CD4-positive, alpha-beta memory T cell (primary cell): ENCODE results near the gene FAM20C. TPM values are rescaled to one million over a fixed set of nuclear protein-coding genes. Genes with fewer than 3 reads are reported as not detected.

Experiments used
- CTCF ChIA-PET: fragments of 350-600 bp; sonication (Branson Sonifier 250); formaldehyde crosslinking; loops from one replicate; lab custom pipeline; 2021; ENCODE audit warnings: inconsistent platforms; ENCODE audit not compliant: partially characterized antibody; lab: Charles Lee
- POLR2A ChIA-PET: fragments of 350-600 bp; sonication (Branson Sonifier 250); formaldehyde crosslinking; loops from one replicate; lab custom pipeline; 2021; ENCODE audit not compliant: partially characterized antibody; lab: Charles Lee
- DNase-seq, 5 donors: peaks; one replicate each; pipeline versions ENCODE4 v3.0.0 to v3.0.0-alpha.2; 2020 to 2022; ENCODE audit warnings: mixed read lengths in 1 of 5
- H3K27ac ChIP-seq: one replicate; pipeline ENCODE4 v1.7.0; 2013; ENCODE audit warnings: low read depth, low read length
- H3K27me3 ChIP-seq: 2 replicates; pipeline ENCODE4 v1.7.0; 2013; ENCODE audit warnings: mild to moderate bottlenecking, low read length, moderate library complexity; ENCODE audit not compliant: insufficient read depth
- H3K36me3 ChIP-seq: 2 replicates; pipeline ENCODE4 v1.7.0; 2013; ENCODE audit warnings: mild to moderate bottlenecking, low read length, moderate library complexity; ENCODE audit not compliant: insufficient read depth
- H3K4me1 ChIP-seq: 2 replicates; pipeline ENCODE4 v1.7.0; 2013; ENCODE audit warnings: mild to moderate bottlenecking, low read length, moderate library complexity; ENCODE audit not compliant: insufficient read depth
- H3K4me3 ChIP-seq, 2 donors: one replicate each; pipeline ENCODE4 v1.7.0; 2013; ENCODE audit warnings: low read length in 2 of 2, mild to moderate bottlenecking in 1 of 2
- H3K9me3 ChIP-seq, 2 donors: one replicate each; pipeline ENCODE4 v1.7.0; 2013; ENCODE audit warnings: low read length in 2 of 2, control low read depth in 1 of 2; ENCODE audit not compliant: control insufficient read depth in 1 of 2
- H3K27ac Mint-ChIP-seq, 7 donors: one replicate each; pipeline ENCODE4 v1.8.0; 2020 to 2021; ENCODE audit warnings: mixed read lengths in 7 of 7, mild to moderate bottlenecking in 6 of 7, inconsistent platforms in 3 of 7, moderate library complexity in 3 of 7
- H3K27me3 Mint-ChIP-seq, 2 donors: one replicate each; pipeline ENCODE4 v1.8.0; 2020 to 2021; ENCODE audit warnings: mixed read lengths in 2 of 2
- H3K36me3 Mint-ChIP-seq, 2 donors: one replicate each; pipeline ENCODE4 v1.8.0; 2020 to 2021; ENCODE audit warnings: mixed read lengths in 2 of 2, inconsistent platforms in 1 of 2, mild to moderate bottlenecking in 1 of 2
- H3K4me1 Mint-ChIP-seq, 4 donors: one replicate each; pipeline ENCODE4 v1.8.0; 2020 to 2021; ENCODE audit warnings: mixed read lengths in 4 of 4, mild to moderate bottlenecking in 1 of 4
- H3K4me3 Mint-ChIP-seq, 8 donors: one replicate each; pipeline ENCODE4 v1.8.0; 2020 to 2021; ENCODE audit warnings: mixed read lengths in 8 of 8, mild to moderate bottlenecking in 7 of 8, moderate library complexity in 6 of 8, inconsistent platforms in 3 of 8
- H3K9me3 Mint-ChIP-seq, 8 donors: one replicate each; pipeline ENCODE4 v1.8.0; 2020 to 2021; ENCODE audit warnings: mixed read lengths in 8 of 8, mild to moderate bottlenecking in 5 of 8, inconsistent platforms in 3 of 8, moderate library complexity in 1 of 8
- intact Hi-C: fragments of 100-400 bp; cut with micrococcal nuclease; formaldehyde crosslinking; loops from one replicate; pipeline ENCODE4 v1.15.1; 2023
- polyA plus RNA-seq, 2 donors: library from polyadenylated mRNA; unstranded; fragments of 300-500 nt; fragmentation: Illumina TruSeq; gene quantifications; one replicate each; pipeline ENCODE4 v1.2.3, GENCODE V29; 2021
- total RNA-seq, 2 experiments: library from RNA; stranded (reverse); gene quantifications; one replicate each; pipeline ENCODE4 v1.2.3, GENCODE V29; 2021

FAM20C gene
- total and polyA plus RNA-seq, 4 experiments from 2014 or later = 4.7 to 7.8 TPM; not detected in 2

DNA sequence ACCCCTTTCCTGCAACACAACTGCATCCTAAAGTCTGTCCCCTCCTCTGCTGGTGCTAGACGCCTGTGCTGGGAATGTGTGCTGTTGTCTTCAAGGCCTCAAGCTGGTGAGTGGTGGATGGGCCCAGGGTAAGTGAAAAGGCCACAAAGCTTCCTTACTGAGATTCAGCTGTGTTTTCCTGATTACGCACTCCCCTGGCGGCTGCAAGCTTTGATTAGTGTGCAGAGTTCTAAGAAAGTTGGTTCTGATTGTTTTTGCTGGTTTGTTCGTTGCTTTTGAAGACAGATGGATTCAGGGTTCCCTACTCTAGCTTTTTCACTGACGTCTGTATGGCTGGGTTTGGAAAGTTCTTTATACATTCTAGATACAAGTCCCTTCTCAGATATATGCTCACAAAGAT lies 85.7 kb downstream of the FAM20C start:
- no peaks in the 10 kb centered on the region for H3K36me3 ChIP-seq

GRCh38 chr7:279821-280220 lies 87.5 kb downstream of the FAM20C start:
- Mint-ChIP-seq H3K4me1 (no peaks in the 10 kb centered on the region), H3K9me3 (peaks cover 0 to 14% (median 8%) of the 10 kb centered on the region in 8 donors), H3K27me3 (peaks cover 14 to 20% of the 10 kb centered on the region in 2 donors), H3K36me3 (no peaks in the 10 kb centered on the region), H3K27ac (no peak overlapping the region), H3K4me3 (no peak overlapping the region)
- no peak for DNase-seq
- intact Hi-C loops = no loop called here
- no peaks in the 10 kb centered on the region for H3K9me3 ChIP-seq
- H3K4me1 ChIP-seq = no peaks in the 10 kb centered on the region
- H3K36me3 ChIP-seq = no peaks in the 10 kb centered on the region
- no peaks in the 10 kb centered on the region for H3K27me3 ChIP-seq
- no peak overlapping the region for H3K4me3 ChIP-seq
- CTCF ChIA-PET = no interaction called here
- POLR2A ChIA-PET = no interaction called here
- H3K27ac ChIP-seq = no peak overlapping the region

More for the DNA sequence above, 85.7 kb downstream of the FAM20C start:
- Histone ChIP-seq H3K4me1 (no peaks in the 10 kb centered on the region), H3K9me3 (no peaks in the 10 kb centered on the region), H3K4me3 (no peak overlapping the region), H3K27ac (no peak overlapping the region), H3K27me3 (no peaks in the 10 kb centered on the region)
- no peak overlapping the region for H3K4me3 Mint-ChIP-seq
- H3K4me1 Mint-ChIP-seq = no peaks in the 10 kb centered on the region
- CTCF ChIA-PET = no interaction called here
- H3K36me3 Mint-ChIP-seq = no peaks in the 10 kb centered on the region
- intact Hi-C loops = no loop called here
- POLR2A ChIA-PET = no interaction called here
- H3K27ac Mint-ChIP-seq = no peak overlapping the region
- peaks cover 0 to 32% (median 23%) of the 10 kb centered on the region in 8 donors for H3K9me3 Mint-ChIP-seq
- DNase-seq = no peak
- peaks cover 12 to 19% of the 10 kb centered on the region in 2 donors for H3K27me3 Mint-ChIP-seq

DNA sequence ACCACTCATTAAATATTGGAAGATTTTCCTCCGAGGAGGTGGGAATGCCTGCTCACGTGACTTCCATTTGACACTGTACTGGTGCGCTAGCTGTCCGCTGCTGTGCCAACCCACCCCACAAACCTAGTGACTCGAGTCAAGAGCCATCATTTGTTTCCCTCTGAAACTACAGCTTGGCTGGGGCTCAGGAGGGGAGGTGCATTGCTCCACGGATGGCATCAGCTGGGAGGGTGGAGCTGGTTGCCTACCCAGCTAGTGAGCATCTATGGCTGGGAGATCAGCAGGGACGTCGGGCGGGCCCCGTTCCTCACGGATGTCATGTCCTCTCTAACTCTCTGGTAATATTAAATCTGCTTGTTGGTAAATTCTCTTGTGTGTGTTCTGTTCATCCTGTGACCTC lies 88.1 kb downstream of the FAM20C start:
- H3K27ac Mint-ChIP-seq = no peak overlapping the region
- Histone ChIP-seq H3K27ac (no peak overlapping the region), H3K4me1 (no peaks in the 10 kb centered on the region), H3K9me3 (no peaks in the 10 kb centered on the region), H3K4me3 (no peak overlapping the region), H3K27me3 (no peaks in the 10 kb centered on the region), H3K36me3 (no peaks in the 10 kb centered on the region)
- H3K4me1 Mint-ChIP-seq = no peaks in the 10 kb centered on the region
- intact Hi-C loops = no loop called here
- no peak overlapping the region for H3K4me3 Mint-ChIP-seq
- DNase-seq = no peak
- ChIA-PET CTCF (no interaction called here), POLR2A (no interaction called here)
- H3K27me3 Mint-ChIP-seq = peaks cover 13 to 24% of the 10 kb centered on the region in 2 donors
- H3K36me3 Mint-ChIP-seq = no peaks in the 10 kb centered on the region
- peaks cover 0 to 8% (median 5%) of the 10 kb centered on the region in 8 donors for H3K9me3 Mint-ChIP-seq

DNA sequence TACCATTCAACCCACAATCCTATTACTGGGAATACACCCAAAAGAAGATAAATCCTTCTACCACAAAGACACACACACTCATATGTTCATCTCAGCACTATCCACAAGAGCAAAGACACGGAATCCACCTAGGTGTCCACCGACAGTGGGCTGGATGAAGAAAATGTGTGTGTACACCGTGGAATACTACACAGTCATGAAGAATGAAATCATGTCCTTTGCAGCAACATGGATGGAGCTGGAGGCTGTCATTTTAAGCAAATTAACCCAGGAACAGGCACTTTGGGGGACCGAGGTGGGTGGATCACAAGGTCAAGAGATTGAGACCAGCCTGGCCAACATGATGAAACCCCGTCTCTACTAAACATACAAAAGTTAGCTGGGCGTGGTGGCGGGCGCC lies 89.3 kb downstream of the FAM20C start:
- POLR2A ChIA-PET = no interaction called here
- peaks cover 14 to 23% of the 10 kb centered on the region in 2 donors for H3K27me3 Mint-ChIP-seq
- no peak overlapping the region for H3K4me3 Mint-ChIP-seq

DNA sequence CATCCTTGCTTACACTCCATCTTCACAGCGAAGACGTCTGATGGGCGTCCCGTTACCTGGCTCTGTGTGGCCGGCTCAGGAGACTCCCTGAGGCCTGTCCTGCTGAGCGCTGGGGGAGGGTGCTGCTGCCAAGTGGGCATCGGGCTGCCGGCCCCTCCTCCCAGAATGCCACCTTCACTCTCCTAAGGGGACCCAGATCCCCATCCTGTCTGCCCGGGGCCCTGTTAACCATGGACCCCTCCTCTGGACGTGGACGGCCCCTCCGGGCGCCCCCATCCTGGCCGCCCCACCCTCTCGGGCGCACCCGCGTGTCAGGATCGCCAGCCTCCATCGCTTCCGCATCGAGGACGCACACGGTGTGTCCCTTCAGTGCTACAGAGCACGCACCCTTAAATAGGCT lies 90.2 kb downstream of the FAM20C start:
- POLR2A ChIA-PET = no interaction called here
- DNase-seq = no peak
- no peaks in the 10 kb centered on the region for H3K9me3 ChIP-seq
- peaks cover 16 to 21% of the 10 kb centered on the region in 2 donors for H3K27me3 Mint-ChIP-seq
- H3K9me3 Mint-ChIP-seq = peaks cover 0 to 5% (median 0%) of the 10 kb centered on the region in 8 donors
- H3K27ac ChIP-seq = no peak overlapping the region
- no peaks in the 10 kb centered on the region for H3K4me1 Mint-ChIP-seq
- H3K36me3 ChIP-seq = no peaks in the 10 kb centered on the region
- CTCF ChIA-PET = no interaction called here
- no peak overlapping the region for H3K4me3 Mint-ChIP-seq
- intact Hi-C loops = no loop called here
- H3K4me1 ChIP-seq = no peaks in the 10 kb centered on the region
- H3K36me3 Mint-ChIP-seq = no peaks in the 10 kb centered on the region
- H3K27me3 ChIP-seq = no peaks in the 10 kb centered on the region
- H3K4me3 ChIP-seq = no peak overlapping the region
- no peak overlapping the region for H3K27ac Mint-ChIP-seq

More for the DNA sequence above, 89.3 kb downstream of the FAM20C start:
- H3K4me3 ChIP-seq = no peak overlapping the region
- no peak overlapping the region for H3K27ac Mint-ChIP-seq
- H3K4me1 ChIP-seq = no peaks in the 10 kb centered on the region
- H3K36me3 Mint-ChIP-seq = no peaks in the 10 kb centered on the region
- no peak overlapping the region for H3K27ac ChIP-seq
- no peaks in the 10 kb centered on the region for H3K36me3 ChIP-seq
- no peaks in the 10 kb centered on the region for H3K9me3 ChIP-seq
- H3K9me3 Mint-ChIP-seq = peaks cover 0 to 5% (median 2%) of the 10 kb centered on the region in 8 donors
- H3K27me3 ChIP-seq = no peaks in the 10 kb centered on the region
- intact Hi-C loops = no loop called here
- CTCF ChIA-PET = no interaction called here
- DNase-seq = no peak
- H3K4me1 Mint-ChIP-seq = no peaks in the 10 kb centered on the region

DNA sequence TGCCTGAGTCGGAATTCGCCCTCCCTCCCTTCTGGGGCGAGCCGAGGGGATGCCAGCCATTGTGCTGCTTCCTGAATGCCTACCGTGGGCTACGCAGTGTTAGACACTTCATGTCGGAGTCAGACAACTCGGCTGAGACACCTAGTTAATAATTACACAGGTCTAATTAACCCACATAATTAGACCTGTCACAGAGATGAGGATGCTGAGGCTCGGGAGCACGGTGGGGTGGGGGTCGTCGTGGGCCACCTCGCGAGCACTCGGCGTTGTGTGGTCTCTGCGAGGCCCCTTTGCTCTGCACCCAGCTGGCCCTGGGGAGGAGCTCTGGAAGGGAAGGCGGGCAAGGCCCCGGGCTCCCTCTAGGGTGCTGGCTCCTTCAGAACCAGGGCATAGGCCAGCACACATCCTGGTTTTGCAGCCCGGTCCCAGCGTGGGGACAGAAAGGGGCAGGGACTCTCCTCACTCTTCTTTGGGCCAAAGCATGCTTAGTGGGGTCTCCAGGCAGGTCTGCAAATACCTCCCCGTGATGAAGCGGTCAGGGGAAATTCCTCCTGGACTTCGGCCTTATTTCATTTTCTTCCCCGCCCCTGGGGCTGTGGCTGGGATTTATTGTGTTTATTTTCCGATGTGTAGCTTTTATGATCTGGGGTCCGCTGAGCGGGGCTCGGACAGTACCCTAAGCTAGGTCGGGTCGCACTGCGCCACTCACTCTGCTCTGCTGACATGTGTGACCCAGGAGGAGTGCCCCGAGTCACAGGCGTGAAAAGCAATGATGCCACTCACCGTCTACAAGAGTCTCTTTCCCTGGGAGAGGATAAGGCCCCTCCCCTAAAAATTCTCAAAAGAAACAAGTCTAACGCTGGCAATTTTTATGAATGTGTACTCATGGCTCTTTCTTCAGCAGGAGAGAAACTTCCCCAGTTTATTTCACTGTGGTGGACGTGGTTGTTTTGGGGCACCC lies 92.7 kb downstream of the FAM20C start:
- H3K9me3 ChIP-seq = no peaks in the 10 kb centered on the region

DNA sequence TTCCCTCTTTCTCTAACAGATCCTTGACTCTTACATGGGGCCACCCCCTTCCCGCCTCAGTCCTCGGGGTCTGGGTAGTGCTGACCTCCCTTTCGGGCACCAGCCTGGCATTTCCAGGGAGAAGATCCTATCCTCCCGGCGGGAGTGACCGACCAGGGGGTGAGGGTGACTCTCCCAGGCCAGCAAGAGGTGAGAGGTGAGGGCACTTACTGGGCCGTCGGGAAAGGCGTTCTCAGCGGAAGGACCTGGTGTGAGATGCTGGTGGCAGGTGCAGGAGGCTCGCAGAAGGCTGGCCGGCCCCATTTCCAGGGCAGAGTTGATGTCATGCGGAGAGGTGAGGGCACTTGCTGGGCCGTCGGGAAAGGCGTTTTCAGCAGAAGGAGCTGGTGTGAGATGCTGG lies 93.4 kb downstream of the FAM20C start:
- DNase-seq = no peak
- Mint-ChIP-seq H3K9me3 (peaks cover 0 to 5% (median 0%) of the 10 kb centered on the region in 8 donors), H3K4me3 (no peak overlapping the region), H3K27me3 (peaks cover 21 to 27% of the 10 kb centered on the region in 2 donors), H3K4me1 (no peaks in the 10 kb centered on the region), H3K27ac (no peak overlapping the region), H3K36me3 (no peaks in the 10 kb centered on the region)
- Histone ChIP-seq H3K27me3 (no peaks in the 10 kb centered on the region), H3K27ac (no peak overlapping the region), H3K4me3 (no peak overlapping the region), H3K9me3 (no peaks in the 10 kb centered on the region), H3K4me1 (no peaks in the 10 kb centered on the region), H3K36me3 (no peaks in the 10 kb centered on the region)
- CTCF ChIA-PET = no interaction called here
- intact Hi-C loops = no loop called here
- POLR2A ChIA-PET = no interaction called here

More for the DNA sequence above, 92.7 kb downstream of the FAM20C start:
- H3K27ac ChIP-seq = no peak overlapping the region
- H3K27me3 ChIP-seq = no peaks in the 10 kb centered on the region
- POLR2A ChIA-PET = no interaction called here
- H3K4me1 Mint-ChIP-seq = no peaks in the 10 kb centered on the region
- peaks cover 0 to 5% (median 0%) of the 10 kb centered on the region in 8 donors for H3K9me3 Mint-ChIP-seq
- DNase-seq = no peak
- intact Hi-C loops = no loop called here
- H3K27me3 Mint-ChIP-seq = peaks cover 22 to 30% of the 10 kb centered on the region in 2 donors
- CTCF ChIA-PET = no interaction called here
- no peaks in the 10 kb centered on the region for H3K36me3 ChIP-seq
- H3K4me3 Mint-ChIP-seq = no peak overlapping the region
- H3K4me1 ChIP-seq = no peaks in the 10 kb centered on the region
- no peak overlapping the region for H3K27ac Mint-ChIP-seq
- no peaks in the 10 kb centered on the region for H3K36me3 Mint-ChIP-seq
- H3K4me3 ChIP-seq = no peak overlapping the region
